ENCODE data around the gene CDH23. TPM values are rescaled to one million over a fixed set of nuclear protein-coding genes. Genes with fewer than 3 reads are reported as not detected.

CDH23 gene
- total RNA-seq, 4 donors from 2014 or later = 0.72 to 4.1 (median 2.2) TPM

DNA sequence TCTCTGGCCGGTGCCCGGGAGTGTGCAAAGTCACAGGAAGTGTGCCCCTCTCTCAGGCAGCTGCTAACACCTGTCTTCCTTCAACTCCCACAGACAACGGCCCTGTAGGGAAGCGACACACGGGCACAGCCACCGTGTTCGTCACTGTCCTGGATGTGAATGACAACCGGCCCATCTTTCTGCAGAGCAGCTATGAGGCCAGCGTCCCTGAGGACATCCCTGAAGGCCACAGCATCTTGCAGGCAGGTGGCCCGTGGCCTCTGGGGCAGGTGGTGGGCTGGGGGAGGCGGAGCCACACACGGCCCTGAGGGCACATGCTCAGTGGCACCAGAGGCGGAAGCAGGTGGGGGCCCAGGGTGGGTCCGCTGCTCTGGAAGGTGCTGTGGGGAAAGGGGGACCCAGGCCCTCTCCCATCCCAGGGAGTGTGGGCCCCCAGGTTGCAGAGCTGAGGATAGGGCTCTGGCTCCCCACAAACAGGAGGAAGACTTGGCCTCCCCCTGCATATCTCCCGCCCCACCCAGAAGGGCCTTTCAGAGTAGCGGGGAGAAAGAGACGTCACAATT lies 315.9 kb downstream of the CDH23 start:
- no peaks in the 10 kb centered on the region for H3K36me3 ChIP-seq
- H3K27ac ChIP-seq = peak overlapping the region; percentile 94
- no peak for DNase-seq (ENCODE audit: low spot score in 2 of 2)
- WGBS = 63% methylated on average over 16 of the region's 17 CpGs
- no peaks in the 10 kb centered on the region for H3K27me3 ChIP-seq
- no peak for TF ChIP-seq POLR2AphosphoS5 (IDR thresholded peaks at IDR 0.05)
- no peak overlapping the region for H3K4me3 ChIP-seq
- no peaks in the 10 kb centered on the region for H3K9me3 ChIP-seq
- peaks cover 57% of the 10 kb centered on the region for H3K4me1 ChIP-seq

DNA sequence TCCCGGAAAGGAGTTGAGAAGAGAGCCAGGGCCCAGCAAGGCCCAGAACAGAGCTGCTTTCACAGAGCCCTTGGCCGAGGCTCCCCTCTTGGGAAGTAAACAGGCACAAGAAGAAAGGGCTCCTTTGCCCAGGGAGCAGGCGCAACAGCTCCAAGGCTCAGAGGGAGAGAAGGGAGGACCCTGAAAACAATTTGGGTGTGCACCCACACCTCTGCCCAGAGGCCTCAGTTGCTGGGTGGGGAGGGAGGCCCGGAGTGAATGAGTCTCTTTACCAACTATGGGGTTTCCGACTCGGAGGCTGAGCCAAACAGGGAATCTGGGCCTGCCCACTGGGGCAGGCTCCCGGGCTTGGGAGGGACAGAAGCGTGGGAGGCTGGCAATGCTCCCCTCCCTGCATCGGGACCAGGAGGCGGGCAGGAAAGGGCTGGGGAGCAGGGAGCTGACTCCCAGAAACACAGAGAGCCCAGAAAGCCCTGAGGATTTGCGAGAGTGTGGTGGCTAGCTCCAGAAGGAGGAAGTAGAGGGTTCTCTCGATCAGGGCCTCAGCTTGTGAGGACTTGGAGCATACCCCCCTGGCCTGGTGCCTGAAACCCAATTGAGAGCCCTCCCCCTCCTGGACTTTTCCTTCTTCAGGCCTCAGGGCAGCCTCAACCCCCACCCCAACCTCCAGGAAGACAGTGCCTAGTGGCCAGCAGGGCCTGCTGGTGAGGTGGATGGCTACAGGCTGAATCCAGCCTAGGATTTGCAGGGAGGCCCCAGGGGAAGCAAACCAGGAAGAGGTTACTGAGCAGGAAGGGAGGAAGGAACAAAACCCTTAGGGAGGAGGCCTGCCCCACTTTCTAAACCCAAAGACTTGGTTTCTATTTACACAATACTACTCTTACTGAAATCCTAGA lies 316.7 kb downstream of the CDH23 start:
- peak overlapping the region; percentile 94 for H3K27ac ChIP-seq
- no peak for TF ChIP-seq POLR2AphosphoS5 (IDR thresholded peaks at IDR 0.05)
- TF ChIP-seq, protein P1, sequence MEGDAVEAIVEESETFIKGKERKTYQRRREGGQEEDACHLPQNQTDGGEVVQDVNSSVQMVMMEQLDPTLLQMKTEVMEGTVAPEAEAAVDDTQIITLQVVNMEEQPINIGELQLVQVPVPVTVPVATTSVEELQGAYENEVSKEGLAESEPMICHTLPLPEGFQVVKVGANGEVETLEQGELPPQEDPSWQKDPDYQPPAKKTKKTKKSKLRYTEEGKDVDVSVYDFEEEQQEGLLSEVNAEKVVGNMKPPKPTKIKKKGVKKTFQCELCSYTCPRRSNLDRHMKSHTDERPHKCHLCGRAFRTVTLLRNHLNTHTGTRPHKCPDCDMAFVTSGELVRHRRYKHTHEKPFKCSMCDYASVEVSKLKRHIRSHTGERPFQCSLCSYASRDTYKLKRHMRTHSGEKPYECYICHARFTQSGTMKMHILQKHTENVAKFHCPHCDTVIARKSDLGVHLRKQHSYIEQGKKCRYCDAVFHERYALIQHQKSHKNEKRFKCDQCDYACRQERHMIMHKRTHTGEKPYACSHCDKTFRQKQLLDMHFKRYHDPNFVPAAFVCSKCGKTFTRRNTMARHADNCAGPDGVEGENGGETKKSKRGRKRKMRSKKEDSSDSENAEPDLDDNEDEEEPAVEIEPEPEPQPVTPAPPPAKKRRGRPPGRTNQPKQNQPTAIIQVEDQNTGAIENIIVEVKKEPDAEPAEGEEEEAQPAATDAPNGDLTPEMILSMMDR (IDR thresholded peaks at IDR 0.05) = peak in 1 of 2 donors; percentile 1
- WGBS = 1% methylated on average over 12 of the region's 12 CpGs
- no peaks in the 10 kb centered on the region for H3K27me3 ChIP-seq
- no peaks in the 10 kb centered on the region for H3K36me3 ChIP-seq
- H3K4me1 ChIP-seq = peaks cover 59% of the 10 kb centered on the region
- DNase-seq (ENCODE audit: low spot score in 2 of 2) = peak; percentile 94 to 95
- H3K4me3 ChIP-seq = no peak overlapping the region
- H3K9me3 ChIP-seq = no peaks in the 10 kb centered on the region

DNA sequence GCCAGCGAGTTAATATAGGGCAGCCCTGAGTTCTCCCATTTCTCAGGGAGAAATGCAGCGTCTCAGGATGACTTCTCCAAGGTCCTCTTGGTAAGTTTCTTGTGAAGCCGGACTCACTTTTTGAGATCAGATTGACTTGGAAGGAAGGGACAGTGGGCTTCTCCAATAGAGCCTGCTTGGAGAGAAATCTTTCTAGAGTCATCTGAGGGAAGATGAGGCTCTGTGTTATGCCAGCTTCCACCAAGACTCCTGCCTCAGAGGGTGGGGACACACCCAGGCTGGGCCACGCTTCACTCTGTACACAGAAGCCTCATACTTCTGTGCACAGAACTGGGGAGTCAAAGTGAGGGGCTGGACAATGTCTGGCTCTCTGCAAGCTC lies 317.3 kb downstream of the CDH23 start:
- H3K4me3 ChIP-seq = no peak overlapping the region
- H3K27ac ChIP-seq = peak overlapping the region; percentile 94
- no peaks in the 10 kb centered on the region for H3K36me3 ChIP-seq
- peaks cover 64% of the 10 kb centered on the region for H3K4me1 ChIP-seq
- peak in 1 of 2 donors; percentile 65 for DNase-seq (ENCODE audit: low spot score in 2 of 2)
- no peaks in the 10 kb centered on the region for H3K27me3 ChIP-seq
- TF ChIP-seq EP300 (IDR thresholded peaks at IDR 0.05) (no peak), POLR2A (IDR thresholded peaks at IDR 0.05) (no peak), POLR2AphosphoS5 (IDR thresholded peaks at IDR 0.05) (no peak)
- TF ChIP-seq, protein P1 (IDR thresholded peaks at IDR 0.05) = no peak
- WGBS = 26% methylated on average over 4 of the region's 4 CpGs
- H3K9me3 ChIP-seq = no peaks in the 10 kb centered on the region

DNA sequence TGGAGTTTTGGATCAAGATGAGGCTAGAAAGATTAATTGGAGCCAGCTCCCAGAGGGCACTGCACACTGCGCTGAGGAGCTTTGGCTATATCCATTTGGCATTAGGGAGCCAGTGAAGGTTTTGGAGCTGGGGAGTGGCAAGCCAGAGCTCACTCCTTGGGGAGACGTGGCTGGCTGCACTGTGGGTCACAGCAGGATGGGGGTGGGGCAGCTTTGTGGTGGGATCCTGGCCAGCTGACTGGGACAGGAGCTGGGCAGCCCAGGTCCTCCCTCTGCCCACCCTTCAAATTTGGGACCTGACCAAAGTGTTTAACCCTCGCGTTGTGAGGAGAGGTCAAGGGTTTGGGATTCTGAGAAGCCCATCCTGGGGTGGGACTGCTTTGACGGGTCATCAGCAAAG lies 317.9 kb downstream of the CDH23 start:
- Histone ChIP-seq H3K4me3 (no peak overlapping the region), H3K4me1 (peaks cover 70% of the 10 kb centered on the region)
- WGBS = 64% methylated on average over 5 of the region's 5 CpGs

DNA sequence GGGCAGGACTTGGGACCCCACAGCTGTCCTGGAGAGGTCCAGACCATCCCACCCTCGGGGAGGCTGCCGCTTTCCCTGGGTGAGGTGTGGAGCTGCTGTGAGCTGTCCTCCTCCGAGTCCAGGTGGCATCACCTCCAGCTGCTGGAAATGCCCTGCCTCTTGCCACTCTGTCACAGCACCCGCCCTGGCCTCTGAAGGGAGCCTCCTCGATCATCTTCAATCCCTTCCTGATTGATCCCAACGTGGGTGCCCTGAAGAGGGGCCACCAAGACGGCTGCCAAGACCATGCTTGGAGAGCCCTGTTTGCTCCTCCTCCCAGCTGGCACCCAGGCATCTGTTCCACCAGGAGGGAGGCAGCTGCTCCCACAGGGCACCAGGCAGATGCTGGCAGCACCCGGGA lies 318.3 kb downstream of the CDH23 start:
- H3K9me3 ChIP-seq = no peaks in the 10 kb centered on the region
- peak in 1 of 2 donors; percentile 74 for DNase-seq (ENCODE audit: low spot score in 2 of 2)
- H3K36me3 ChIP-seq = no peaks in the 10 kb centered on the region
- peak overlapping the region; percentile 94 for H3K27ac ChIP-seq
- H3K4me1 ChIP-seq = peaks cover 70% of the 10 kb centered on the region
- no peak for TF ChIP-seq POLR2A (IDR thresholded peaks at IDR 0.05)
- TF ChIP-seq, protein P1 (IDR thresholded peaks at IDR 0.05) = no peak
- no peak for TF ChIP-seq POLR2AphosphoS5 (IDR thresholded peaks at IDR 0.05)
- no peak for TF ChIP-seq EP300 (IDR thresholded peaks at IDR 0.05)
- WGBS = 44% methylated on average over 6 of the region's 8 CpGs
- no peaks in the 10 kb centered on the region for H3K27me3 ChIP-seq
- H3K4me3 ChIP-seq = no peak overlapping the region

More for the DNA sequence above, 317.9 kb downstream of the CDH23 start:
- no peak for TF ChIP-seq POLR2AphosphoS5 (IDR thresholded peaks at IDR 0.05)
- TF ChIP-seq EP300 (IDR thresholded peaks at IDR 0.05) = no peak
- TF ChIP-seq, protein P1 (IDR thresholded peaks at IDR 0.05) = no peak
- TF ChIP-seq POLR2A (IDR thresholded peaks at IDR 0.05) = no peak
- DNase-seq (ENCODE audit: low spot score in 2 of 2) = peak in 1 of 2 donors; percentile 70
- Histone ChIP-seq H3K36me3 (no peaks in the 10 kb centered on the region), H3K27me3 (no peaks in the 10 kb centered on the region), H3K27ac (peak overlapping the region; percentile 94), H3K9me3 (no peaks in the 10 kb centered on the region)

Data from suprapubic skin (tissue), 4 donors.